ENCODE results near the gene PNO1. TPM values are rescaled to one million over a fixed set of nuclear protein-coding genes. Genes with fewer than 3 reads are reported as not detected.

Gene PNO1
- total and polyA plus RNA-seq, 9 donors: 6.1 to 26.4 (median 12.7) TPM

DNA sequence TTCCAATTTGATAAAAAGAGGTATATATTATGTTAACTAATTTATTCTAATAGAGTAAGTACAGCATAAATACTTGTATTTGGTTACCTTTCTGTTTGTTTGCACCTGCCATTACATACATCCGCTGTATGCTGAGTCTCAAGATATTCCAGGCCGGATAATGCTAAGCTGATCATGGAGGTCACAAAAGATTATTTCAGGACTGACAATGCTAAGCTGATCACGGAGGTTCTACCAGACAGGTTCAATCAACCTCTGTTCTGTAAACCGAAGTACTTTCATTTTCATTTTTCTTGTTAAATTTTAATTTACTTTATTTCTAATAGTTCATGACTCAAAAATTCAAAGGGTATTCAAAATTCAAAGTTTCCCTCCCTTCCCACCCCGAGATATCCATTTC, 31.1 kb downstream of the PNO1 start:
- no peaks in the 10 kb centered on the region for H3K27me3 ChIP-seq
- H3K4me1 ChIP-seq (ENCODE audit: insufficient read depth): peaks cover 3% of the 10 kb centered on the region
- TF ChIP-seq POLR2A (IDR thresholded peaks at IDR 0.05) (no peak), CTCF (IDR thresholded peaks at IDR 0.05) (no peak), EP300 (IDR thresholded peaks at IDR 0.05) (no peak)
- H3K9me3 ChIP-seq: no peaks in the 10 kb centered on the region
- H3K27ac ChIP-seq: no peak overlapping the region
- no peaks in the 10 kb centered on the region for H3K36me3 ChIP-seq
- WGBS, 3 donors: 39 to 66% (median 44%) methylated on average over 5 of the region's 5 CpGs
- H3K4me3 ChIP-seq: no peak overlapping the region
- no peak for DNase-seq
- intact Hi-C loops (cut with DNase I): no loop called here

- TF ChIP-seq POLR2A (IDR thresholded peaks at IDR 0.05) (no peak), EP300 (IDR thresholded peaks at IDR 0.05) (no peak), CTCF (IDR thresholded peaks at IDR 0.05) (no peak)
- DNase-seq: no peak
- H3K36me3 ChIP-seq: no peaks in the 10 kb centered on the region
- H3K27ac ChIP-seq: no peak overlapping the region
- H3K4me1 ChIP-seq (ENCODE audit: insufficient read depth): peaks cover 3% of the 10 kb centered on the region
- H3K27me3 ChIP-seq: no peaks in the 10 kb centered on the region
- 87 to 89% (median 88%) methylated on average over 15 of the region's 15 CpGs for WGBS, 3 donors
- intact Hi-C loops (cut with DNase I): no loop called here
- no peak overlapping the region for H3K4me3 ChIP-seq
- no peaks in the 10 kb centered on the region for H3K9me3 ChIP-seq
These were observed 32.5 kb downstream of the PNO1 start for GRCh38 chr2:68189991-68190784.

DNA sequence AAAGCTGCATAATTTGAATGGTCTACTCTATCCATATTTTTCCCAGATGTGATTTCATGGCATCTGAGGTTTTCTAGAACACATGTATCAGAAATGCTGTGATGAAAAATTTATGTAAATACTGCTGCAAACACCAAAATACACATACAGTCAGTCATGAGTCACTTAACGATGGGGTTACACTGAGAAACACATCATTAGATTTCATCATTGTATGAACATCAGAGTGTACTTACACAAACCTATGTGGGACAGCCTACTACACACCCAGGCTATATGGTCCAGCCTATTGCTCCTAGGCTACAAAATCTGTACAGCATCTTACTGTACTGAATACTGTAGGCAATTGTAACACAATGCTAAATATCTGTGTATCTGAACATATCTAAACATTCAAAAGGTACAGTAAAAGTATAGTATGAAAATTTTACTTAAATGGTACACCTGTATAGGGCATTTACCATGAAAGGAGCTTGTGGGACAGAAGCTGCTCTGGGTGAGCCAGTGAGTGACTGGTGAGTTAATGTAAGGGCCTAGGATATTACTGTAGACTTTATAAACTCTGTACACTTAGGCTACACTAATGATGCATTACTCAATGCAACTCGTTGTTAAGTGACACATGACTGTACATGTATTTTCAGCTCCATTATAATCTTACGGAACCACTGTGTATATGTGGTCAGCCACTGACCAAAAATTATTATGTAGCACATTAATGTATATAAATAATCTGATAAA, 33.5 kb downstream of the PNO1 start:
- no peak for DNase-seq
- peaks cover 2% of the 10 kb centered on the region for H3K4me1 ChIP-seq (ENCODE audit: insufficient read depth)
- intact Hi-C loops (cut with DNase I): no loop called here
- TF ChIP-seq POLR2A (IDR thresholded peaks at IDR 0.05) (no peak), EP300 (IDR thresholded peaks at IDR 0.05) (no peak)
- H3K27ac ChIP-seq: no peak overlapping the region
- no peaks in the 10 kb centered on the region for H3K36me3 ChIP-seq
- WGBS, 3 donors: 69 to 73% (median 73%) methylated on average over 3 of the region's 3 CpGs
- H3K9me3 ChIP-seq: no peaks in the 10 kb centered on the region
- no peaks in the 10 kb centered on the region for H3K27me3 ChIP-seq
- H3K4me3 ChIP-seq: no peak overlapping the region

GRCh38 chr2:68193144-68193543, 35.5 kb downstream of the PNO1 start:
- intact Hi-C loops (cut with DNase I): no loop called here
- no peak for DNase-seq
- no peak overlapping the region for H3K27ac ChIP-seq
- no peaks in the 10 kb centered on the region for H3K9me3 ChIP-seq
- TF ChIP-seq POLR2A (IDR thresholded peaks at IDR 0.05) (no peak), CTCF (IDR thresholded peaks at IDR 0.05) (no peak), EP300 (IDR thresholded peaks at IDR 0.05) (no peak)
- H3K4me3 ChIP-seq: no peak overlapping the region
- peaks cover 2% of the 10 kb centered on the region for H3K4me1 ChIP-seq (ENCODE audit: insufficient read depth)
- no peaks in the 10 kb centered on the region for H3K36me3 ChIP-seq
- H3K27me3 ChIP-seq: no peaks in the 10 kb centered on the region
- WGBS, 3 donors: 29 to 44% (median 41%) methylated on average over 3 of the region's 3 CpGs

All from ovary (tissue), 9 donors.